Measurements from ENCODE around the gene SIGLEC5. TPM values are rescaled to one million over a fixed set of nuclear protein-coding genes. Genes with fewer than 3 reads are reported as not detected.

The SIGLEC5 gene
- total and polyA plus RNA-seq, 4 donors = 0.42 to 0.70 TPM; not detected in 2

DNA sequence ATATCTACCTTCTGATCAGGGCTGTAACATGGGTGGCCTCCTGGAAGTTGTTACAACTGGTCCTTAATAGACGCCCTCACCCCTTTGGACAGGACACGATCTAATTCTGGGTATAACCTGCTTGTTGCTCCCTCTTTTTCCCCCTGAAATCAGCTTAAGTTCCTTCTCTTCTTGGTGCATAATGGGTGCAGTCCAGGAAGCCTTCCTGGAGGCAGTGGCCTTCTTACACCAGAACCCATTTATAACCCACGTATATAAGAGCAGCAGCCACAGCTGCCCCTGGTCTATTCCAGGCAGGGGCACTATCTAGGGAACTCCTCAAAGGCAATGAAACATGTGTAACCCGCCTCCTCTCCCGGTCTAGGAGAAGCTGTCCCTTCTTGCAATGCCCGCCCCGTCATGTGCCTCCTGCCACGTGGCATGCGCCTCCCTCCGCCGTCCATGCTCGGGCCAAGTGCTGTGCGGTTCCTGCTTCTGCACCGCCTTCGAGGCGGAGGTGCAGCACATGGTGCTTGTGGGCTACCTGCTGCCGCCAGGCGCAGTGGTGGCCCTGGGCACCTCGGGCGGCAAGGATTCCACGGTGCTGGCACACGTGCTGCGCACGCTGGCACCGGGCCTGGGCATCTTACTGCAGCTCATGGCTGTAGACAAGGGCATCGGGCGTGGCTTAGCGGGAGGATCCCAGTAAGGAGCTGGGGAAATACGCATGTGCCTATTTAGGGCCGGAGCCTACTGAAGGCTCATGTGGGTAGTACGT, 31.9 kb downstream of the SIGLEC5 start:
- Histone ChIP-seq H3K27ac (ENCODE audit: low read depth in 1 of 2, low read length in 2 of 2) (no peak overlapping the region), H3K27me3 (ENCODE audit: control insufficient read depth in 4 of 4, insufficient read depth in 4 of 4, low read length in 3 of 4) (no peaks in the 10 kb centered on the region), H3K4me1 (ENCODE audit: control insufficient read depth in 4 of 4, insufficient read depth in 4 of 4, low read length in 3 of 4) (peaks cover 0 to 15% (median 12%) of the 10 kb centered on the region in 4 donors), H3K9ac (ENCODE audit: low read depth in 1 of 2, low read length in 2 of 2) (no peak overlapping the region), H3K4me3 (ENCODE audit: low read depth in 1 of 3, low read length in 3 of 3) (no peak overlapping the region), H3K36me3 (ENCODE audit: control insufficient read depth in 4 of 4, insufficient read depth in 3 of 4, low read depth in 1 of 4, low read length in 3 of 4) (no peaks in the 10 kb centered on the region), H3K9me3 (ENCODE audit: control insufficient read depth in 4 of 4, low read length in 3 of 4) (peaks cover 0 to 3% (median 1%) of the 10 kb centered on the region in 4 donors)
- TF ChIP-seq REST (IDR thresholded peaks at IDR 0.05) (no peak), SP1 (IDR thresholded peaks at IDR 0.05) (no peak), RAD21 (IDR thresholded peaks at IDR 0.05) (no peak), HNF4A (conservative IDR thresholded peaks at IDR 0.05) (no peak), NR2F2 (IDR thresholded peaks at IDR 0.05) (no peak), HNF4G (IDR thresholded peaks at IDR 0.05) (no peak), JUND (IDR thresholded peaks at IDR 0.05) (no peak), YY1 (IDR thresholded peaks at IDR 0.05) (no peak), FOXA1 (IDR thresholded peaks at IDR 0.05) (no peak), TAF1 (conservative IDR thresholded peaks at IDR 0.05) (no peak), GABPA (IDR thresholded peaks at IDR 0.05 in 1 of 2, conservative IDR thresholded peaks at IDR 0.05 in 1 of 2) (no peak), FOXA2 (IDR thresholded peaks at IDR 0.05) (no peak), EGR1 (IDR thresholded peaks at IDR 0.05; ENCODE audit: low read depth in 2 of 2) (no peak), ZBTB33 (IDR thresholded peaks at IDR 0.05) (no peak), RXRA (IDR thresholded peaks at IDR 0.05) (no peak), ATF3 (IDR thresholded peaks at IDR 0.05) (no peak)
- TF ChIP-seq, protein P1, sequence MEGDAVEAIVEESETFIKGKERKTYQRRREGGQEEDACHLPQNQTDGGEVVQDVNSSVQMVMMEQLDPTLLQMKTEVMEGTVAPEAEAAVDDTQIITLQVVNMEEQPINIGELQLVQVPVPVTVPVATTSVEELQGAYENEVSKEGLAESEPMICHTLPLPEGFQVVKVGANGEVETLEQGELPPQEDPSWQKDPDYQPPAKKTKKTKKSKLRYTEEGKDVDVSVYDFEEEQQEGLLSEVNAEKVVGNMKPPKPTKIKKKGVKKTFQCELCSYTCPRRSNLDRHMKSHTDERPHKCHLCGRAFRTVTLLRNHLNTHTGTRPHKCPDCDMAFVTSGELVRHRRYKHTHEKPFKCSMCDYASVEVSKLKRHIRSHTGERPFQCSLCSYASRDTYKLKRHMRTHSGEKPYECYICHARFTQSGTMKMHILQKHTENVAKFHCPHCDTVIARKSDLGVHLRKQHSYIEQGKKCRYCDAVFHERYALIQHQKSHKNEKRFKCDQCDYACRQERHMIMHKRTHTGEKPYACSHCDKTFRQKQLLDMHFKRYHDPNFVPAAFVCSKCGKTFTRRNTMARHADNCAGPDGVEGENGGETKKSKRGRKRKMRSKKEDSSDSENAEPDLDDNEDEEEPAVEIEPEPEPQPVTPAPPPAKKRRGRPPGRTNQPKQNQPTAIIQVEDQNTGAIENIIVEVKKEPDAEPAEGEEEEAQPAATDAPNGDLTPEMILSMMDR (IDR thresholded peaks at IDR 0.05; ENCODE audit: low read depth, low read length, missing input control) = no peak
- TF ChIP-seq, protein P2, sequence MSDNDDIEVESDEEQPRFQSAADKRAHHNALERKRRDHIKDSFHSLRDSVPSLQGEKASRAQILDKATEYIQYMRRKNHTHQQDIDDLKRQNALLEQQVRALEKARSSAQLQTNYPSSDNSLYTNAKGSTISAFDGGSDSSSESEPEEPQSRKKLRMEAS (IDR thresholded peaks at IDR 0.05) = no peak
- no peak for DNase-seq (ENCODE audit: low spot score)
- 96% methylated on average over 31 of the region's 31 CpGs for WGBS
